A549 (cell line): ENCODE data around the gene SAPCD2.

Experiments
- CBX2 ChIP-seq: fragments of 200-600 bp; sonication (generic); IDR thresholded peaks from 2 replicates; pipeline ENCODE4 v1.6.1; 2016; ENCODE audit warnings: low read depth, mild to moderate bottlenecking, borderline replicate concordance
- CHD4 ChIP-seq: fragments of 200-600 bp; sonication (generic); IDR thresholded peaks from 2 replicates; pipeline ENCODE4 v1.6.1; 2016; ENCODE audit warnings: antibody characterized with exemption, mild to moderate bottlenecking, borderline replicate concordance
- MAZ ChIP-seq: fragments of 150-350 bp; IDR thresholded peaks from 2 replicates; pipeline ENCODE4 v1.6.1; 2014; ENCODE audit warnings: antibody characterized with exemption, low read depth, low read length, borderline replicate concordance
- MYC ChIP-seq: IDR thresholded peaks from 2 replicates; pipeline ENCODE4 v1.6.1; 2012; ENCODE audit warnings: mild to moderate bottlenecking, inconsistent platforms, low read length, improper control_type of control experiment, borderline replicate concordance
- POLR2A ChIP-seq: IDR thresholded peaks from 2 replicates; pipeline ENCODE4 v1.6.1; 2012; ENCODE audit warnings: mild to moderate bottlenecking, low read length
- SREBF2 ChIP-seq: fragments of 450-650 bp; IDR thresholded peaks from 2 replicates; pipeline ENCODE4 v1.6.1; 2014; ENCODE audit warnings: mild to moderate bottlenecking, moderate library complexity
- TF ChIP-seq, protein P1 (sequence below): fragments of >200 bp; sonication (Bioruptor Twin); formaldehyde crosslinking; IDR thresholded peaks from 3 replicates; pipeline ENCODE4 v1.5.1; 2016
- TF ChIP-seq, protein P2 (sequence below): IDR thresholded peaks from 2 replicates; pipeline ENCODE4 v1.6.1; 2012

DNA sequence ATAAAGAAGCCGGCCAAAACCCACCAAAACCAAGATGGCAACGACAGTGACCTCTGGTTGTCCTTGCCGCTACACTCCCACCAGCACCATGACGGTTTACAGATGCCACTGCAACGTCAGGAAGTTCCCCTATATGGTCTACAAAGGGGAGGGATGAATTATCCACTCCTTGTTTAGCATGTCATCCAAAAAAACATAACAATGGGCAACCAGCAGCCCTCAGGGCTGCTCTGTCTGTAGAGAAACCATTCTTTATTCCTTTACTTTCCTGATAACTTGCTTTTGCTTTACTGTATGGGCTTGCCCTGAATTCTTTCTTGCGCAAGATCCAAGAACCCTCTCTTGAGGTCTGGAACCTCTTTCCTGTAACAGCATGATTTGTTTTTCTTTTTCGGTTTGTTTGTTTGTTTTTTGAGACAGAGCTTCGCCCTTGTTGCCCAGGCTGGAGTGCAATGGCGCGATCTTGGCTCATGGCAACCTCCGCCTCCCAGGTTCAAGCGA is 5.0 kb upstream of the SAPCD2 start:
- TF ChIP-seq, protein P1, sequence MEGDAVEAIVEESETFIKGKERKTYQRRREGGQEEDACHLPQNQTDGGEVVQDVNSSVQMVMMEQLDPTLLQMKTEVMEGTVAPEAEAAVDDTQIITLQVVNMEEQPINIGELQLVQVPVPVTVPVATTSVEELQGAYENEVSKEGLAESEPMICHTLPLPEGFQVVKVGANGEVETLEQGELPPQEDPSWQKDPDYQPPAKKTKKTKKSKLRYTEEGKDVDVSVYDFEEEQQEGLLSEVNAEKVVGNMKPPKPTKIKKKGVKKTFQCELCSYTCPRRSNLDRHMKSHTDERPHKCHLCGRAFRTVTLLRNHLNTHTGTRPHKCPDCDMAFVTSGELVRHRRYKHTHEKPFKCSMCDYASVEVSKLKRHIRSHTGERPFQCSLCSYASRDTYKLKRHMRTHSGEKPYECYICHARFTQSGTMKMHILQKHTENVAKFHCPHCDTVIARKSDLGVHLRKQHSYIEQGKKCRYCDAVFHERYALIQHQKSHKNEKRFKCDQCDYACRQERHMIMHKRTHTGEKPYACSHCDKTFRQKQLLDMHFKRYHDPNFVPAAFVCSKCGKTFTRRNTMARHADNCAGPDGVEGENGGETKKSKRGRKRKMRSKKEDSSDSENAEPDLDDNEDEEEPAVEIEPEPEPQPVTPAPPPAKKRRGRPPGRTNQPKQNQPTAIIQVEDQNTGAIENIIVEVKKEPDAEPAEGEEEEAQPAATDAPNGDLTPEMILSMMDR = no peak
- TF ChIP-seq MYC (no peak), MAZ (no peak), SREBF2 (no peak), CBX2 (no peak), POLR2A (no peak), CHD4 (no peak)
- TF ChIP-seq, protein P2, sequence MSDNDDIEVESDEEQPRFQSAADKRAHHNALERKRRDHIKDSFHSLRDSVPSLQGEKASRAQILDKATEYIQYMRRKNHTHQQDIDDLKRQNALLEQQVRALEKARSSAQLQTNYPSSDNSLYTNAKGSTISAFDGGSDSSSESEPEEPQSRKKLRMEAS = no peak
